Measurements from ENCODE around the gene DUS2.
"Not testable (repeated sequence)": the region's sequence is repeated elsewhere in the genome, so short reads cannot be mapped to it uniquely, and the experiment has no call there.

DUS2 gene

DNA sequence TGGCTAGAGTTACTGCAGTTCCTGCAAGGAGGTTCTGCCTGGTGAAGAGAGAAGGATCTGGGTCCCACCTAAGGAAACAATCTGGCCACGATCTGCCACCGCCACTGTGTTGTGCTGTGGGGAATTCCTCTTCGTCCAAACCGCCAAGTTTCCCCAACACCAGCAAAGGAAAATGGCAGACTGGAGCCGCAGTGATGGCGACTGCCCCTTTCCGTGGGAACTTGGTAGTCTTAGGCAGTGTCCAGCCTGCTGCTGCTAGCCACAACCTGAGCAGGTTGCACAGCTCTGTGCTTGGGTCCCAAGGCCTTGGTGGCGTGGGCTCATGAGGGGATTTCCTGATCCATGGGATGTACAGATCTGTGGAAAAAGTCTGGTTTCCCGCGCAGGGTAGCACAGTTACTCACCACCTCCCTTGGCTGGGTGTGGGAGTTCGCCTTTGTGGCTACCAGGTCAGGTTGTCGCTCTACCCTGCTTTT lies 90.7 kb downstream of the DUS2 start:
- DNase-seq (ENCODE audit: low read depth): no peak
- in situ Hi-C loops (cut with HindIII; ENCODE audit: low sequenced_read_pairs): no loop called here
- TF ChIP-seq, protein P1, sequence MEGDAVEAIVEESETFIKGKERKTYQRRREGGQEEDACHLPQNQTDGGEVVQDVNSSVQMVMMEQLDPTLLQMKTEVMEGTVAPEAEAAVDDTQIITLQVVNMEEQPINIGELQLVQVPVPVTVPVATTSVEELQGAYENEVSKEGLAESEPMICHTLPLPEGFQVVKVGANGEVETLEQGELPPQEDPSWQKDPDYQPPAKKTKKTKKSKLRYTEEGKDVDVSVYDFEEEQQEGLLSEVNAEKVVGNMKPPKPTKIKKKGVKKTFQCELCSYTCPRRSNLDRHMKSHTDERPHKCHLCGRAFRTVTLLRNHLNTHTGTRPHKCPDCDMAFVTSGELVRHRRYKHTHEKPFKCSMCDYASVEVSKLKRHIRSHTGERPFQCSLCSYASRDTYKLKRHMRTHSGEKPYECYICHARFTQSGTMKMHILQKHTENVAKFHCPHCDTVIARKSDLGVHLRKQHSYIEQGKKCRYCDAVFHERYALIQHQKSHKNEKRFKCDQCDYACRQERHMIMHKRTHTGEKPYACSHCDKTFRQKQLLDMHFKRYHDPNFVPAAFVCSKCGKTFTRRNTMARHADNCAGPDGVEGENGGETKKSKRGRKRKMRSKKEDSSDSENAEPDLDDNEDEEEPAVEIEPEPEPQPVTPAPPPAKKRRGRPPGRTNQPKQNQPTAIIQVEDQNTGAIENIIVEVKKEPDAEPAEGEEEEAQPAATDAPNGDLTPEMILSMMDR (IDR thresholded peaks at IDR 0.05; ENCODE audit: low read depth, low read length, missing control alignments): no peak
- H3K4me3 ChIP-seq (ENCODE audit: low read depth, low read length): no peak overlapping the region

DNA sequence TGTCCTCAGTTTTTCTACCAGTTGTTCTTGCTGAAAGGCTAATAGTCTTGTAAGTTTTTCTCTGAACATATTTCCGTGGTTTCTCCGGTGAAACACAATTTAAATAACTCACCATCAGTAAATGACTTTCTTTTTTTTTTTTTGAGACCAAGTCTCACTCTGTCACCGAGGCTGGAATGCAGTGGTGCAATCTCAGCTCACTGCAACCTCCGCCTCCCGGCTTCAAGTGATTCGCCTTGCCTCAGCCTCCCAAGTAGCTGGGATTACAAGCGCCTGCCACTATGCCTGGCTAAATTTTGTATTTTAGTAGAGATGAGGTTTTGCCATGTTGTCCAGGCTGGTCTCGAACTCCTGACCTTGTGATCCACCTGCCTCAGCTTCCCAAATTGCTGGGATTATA lies 91.9 kb downstream of the DUS2 start:
- in situ Hi-C loops (cut with HindIII; ENCODE audit: low sequenced_read_pairs); H3K4me3 ChIP-seq (ENCODE audit: low read depth, low read length); DNase-seq (ENCODE audit: low read depth): not testable (repeated sequence)

DNA sequence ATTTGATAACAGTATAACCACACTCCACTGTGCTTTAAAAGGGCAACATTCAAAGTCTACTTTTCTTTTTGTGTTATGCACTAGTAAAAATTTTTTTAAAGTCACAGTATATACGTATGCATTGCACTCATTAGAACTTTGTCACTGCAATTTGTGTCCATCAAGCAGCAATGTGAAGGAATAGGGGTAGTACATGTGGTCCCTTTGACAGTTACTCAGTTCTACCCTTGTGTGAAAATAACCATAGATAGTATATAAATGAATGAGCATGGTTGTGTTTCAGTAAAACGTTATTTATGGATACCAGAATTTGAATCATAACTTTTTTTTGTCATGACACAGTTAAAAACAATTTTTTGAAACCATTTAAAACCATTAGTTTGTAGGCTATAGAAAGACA lies 92.8 kb downstream of the DUS2 start:
- in situ Hi-C loops (cut with HindIII; ENCODE audit: low sequenced_read_pairs): no loop called here
- TF ChIP-seq, protein P1 (IDR thresholded peaks at IDR 0.05; ENCODE audit: low read depth, low read length, missing control alignments): no peak
- no peak for DNase-seq (ENCODE audit: low read depth)
- H3K4me3 ChIP-seq (ENCODE audit: low read depth, low read length): no peak overlapping the region

DNA sequence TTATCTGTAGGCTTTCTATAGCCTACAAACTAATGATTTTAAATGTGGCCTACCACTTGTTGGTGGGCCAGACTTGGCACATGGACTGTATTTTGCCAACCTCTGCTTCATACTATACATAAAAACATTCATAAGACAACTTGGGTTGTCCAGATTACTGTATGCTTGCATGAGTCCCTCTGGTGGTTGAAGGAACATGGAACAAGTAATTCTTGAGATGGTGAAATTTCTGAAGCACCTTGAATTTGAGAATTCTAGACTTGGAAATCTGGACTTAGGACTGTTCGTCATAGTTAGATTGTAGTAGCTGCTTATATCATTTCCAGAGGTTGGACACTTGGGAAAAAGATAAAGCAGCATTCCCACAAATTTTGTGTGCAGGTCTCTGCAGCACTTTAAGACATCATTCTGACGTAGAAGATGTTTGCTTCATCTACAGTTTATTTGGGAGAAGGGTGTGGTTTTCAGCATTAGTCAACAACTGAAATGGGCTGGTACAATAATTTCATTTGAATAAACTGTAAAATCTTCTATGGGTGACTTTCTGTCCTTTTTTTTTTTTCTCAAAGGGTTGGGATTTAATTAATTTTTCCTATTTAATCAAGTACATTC lies 93.3 kb downstream of the DUS2 start:
- in situ Hi-C loops (cut with HindIII; ENCODE audit: low sequenced_read_pairs): no loop called here
- TF ChIP-seq, protein P1 (IDR thresholded peaks at IDR 0.05; ENCODE audit: low read depth, low read length, missing control alignments): peak; percentile 55
- peak; percentile 8 for DNase-seq (ENCODE audit: low read depth)
- H3K4me3 ChIP-seq (ENCODE audit: low read depth, low read length): no peak overlapping the region

GRCh38 chr16:68117884-68118283 lies 94.8 kb downstream of the DUS2 start:
- DNase-seq (ENCODE audit: low read depth): no peak
- H3K4me3 ChIP-seq (ENCODE audit: low read depth, low read length): no peak overlapping the region
- in situ Hi-C loops (cut with HindIII; ENCODE audit: low sequenced_read_pairs): no loop called here
- TF ChIP-seq, protein P1 (IDR thresholded peaks at IDR 0.05; ENCODE audit: low read depth, low read length, missing control alignments): no peak

DNA sequence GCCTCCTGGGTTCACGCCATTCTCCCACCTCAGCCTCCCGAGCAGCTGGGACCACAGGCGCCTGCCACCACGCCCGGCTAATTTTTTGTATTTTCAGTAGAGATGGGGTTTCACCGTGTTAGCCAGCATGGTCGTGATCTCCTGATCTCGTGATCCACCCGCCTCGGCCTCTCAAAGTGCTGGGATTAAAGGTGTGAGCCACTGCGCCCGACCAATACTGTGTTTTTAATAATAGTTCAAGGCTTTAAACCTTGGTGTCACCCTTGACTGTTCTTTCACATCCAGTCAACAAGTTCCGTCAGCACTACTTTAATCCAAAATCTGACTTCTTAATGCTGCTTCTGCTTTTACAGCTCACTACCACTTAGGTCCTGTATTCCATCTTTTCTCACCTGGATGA lies 95.9 kb downstream of the DUS2 start:
- H3K4me3 ChIP-seq (ENCODE audit: low read depth, low read length); DNase-seq (ENCODE audit: low read depth); in situ Hi-C loops (cut with HindIII; ENCODE audit: low sequenced_read_pairs): not testable (repeated sequence)

- DNase-seq (ENCODE audit: low read depth); in situ Hi-C loops (cut with HindIII; ENCODE audit: low sequenced_read_pairs); H3K4me3 ChIP-seq (ENCODE audit: low read depth, low read length): not testable (repeated sequence)
Observed at GRCh38 chr16:68120496-68120895, 97.4 kb downstream of the DUS2 start.

- in situ Hi-C loops (cut with HindIII; ENCODE audit: low sequenced_read_pairs): no loop called here
- no peak overlapping the region for H3K4me3 ChIP-seq (ENCODE audit: low read depth, low read length)
- TF ChIP-seq, protein P1 (IDR thresholded peaks at IDR 0.05; ENCODE audit: low read depth, low read length, missing control alignments): no peak
- no peak for DNase-seq (ENCODE audit: low read depth)
Observed at GRCh38 chr16:68126395-68126794, 103.3 kb downstream of the DUS2 start.

Measured in astrocyte of the cerebellum (primary cell).